GM19025 (cell line): ENCODE measurements around the gene RNF215.

Experiments used
- ATAC-seq: cut with Tn5 transposase; IDR thresholded peaks from one replicate; pipeline ENCODE4 v1.9.1; 2021; ENCODE audit warnings: mild to moderate bottlenecking, low read depth, moderate library complexity; ENCODE audit not compliant: unreplicated experiment

The RNF215 gene

DNA sequence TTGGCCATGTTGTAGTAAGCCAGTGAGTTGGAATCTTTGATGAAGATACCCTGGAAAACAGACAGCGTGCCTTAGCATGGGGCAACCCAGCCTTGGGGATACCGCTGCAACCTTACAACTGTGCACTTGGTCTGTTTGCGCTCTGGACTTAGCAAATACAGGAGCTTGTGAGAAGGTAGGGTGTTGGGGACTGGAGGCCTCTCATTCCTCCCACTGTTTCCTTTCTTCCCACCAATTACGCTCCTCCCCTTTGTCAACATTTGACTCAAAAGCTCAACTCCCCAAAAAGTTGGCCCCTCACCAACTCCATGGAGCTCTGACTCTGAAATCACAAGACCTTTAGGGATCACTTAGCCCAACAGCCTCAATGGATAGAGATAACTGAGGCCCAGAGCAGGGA lies 52.6 kb downstream of the RNF215 start:
- no peak for ATAC-seq

DNA sequence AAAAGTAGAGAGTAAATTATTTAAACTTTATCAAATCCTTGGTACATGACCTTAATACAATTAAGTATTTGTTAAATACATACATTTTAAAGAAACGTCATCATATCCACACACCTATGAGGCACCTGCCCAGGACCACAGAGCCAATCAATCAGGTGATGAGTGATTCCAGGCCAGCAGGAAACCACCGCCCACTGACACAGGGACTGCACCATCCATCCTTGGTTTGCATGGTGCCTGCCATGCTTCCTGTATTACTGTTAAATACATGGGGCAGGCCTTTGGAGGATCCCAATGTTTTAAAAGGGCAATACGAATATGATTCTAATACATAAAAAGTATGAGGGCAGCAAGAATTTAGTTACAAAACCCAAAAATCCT lies 53.5 kb downstream of the RNF215 start:
- no peak for ATAC-seq

DNA sequence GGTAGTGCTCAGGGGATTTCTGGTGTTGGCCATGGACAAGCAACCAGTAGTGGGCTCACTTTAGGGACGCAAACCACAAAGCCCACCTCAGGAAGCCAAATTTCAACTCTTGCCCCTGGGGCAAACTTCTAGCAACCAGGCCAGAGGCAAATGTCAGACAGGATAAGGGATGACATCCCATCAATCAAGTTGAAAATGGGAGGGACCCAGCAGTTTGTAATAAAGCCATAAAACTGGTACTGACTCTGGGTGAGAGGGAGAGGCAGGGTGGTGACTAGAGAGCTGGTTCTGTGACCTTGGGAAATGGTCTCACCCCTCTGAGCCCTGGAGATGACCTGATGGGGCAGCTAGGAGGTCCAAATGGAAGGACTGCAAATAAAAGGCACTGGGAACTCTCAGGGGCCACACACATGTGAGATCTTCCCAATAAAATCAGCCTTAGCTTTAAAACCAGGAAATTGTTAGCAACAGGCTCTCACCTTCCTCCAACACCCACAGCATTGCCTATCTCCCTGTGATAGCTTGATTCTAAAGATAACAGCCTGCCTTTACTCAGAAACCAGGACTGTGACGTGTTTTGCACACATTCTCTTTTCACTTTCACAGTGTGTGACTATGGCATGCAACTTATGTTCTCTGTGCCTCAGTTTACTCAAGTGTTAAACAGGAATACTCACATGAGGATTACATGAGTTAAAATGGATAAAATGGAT lies 54.1 kb downstream of the RNF215 start:
- no peak for ATAC-seq

DNA sequence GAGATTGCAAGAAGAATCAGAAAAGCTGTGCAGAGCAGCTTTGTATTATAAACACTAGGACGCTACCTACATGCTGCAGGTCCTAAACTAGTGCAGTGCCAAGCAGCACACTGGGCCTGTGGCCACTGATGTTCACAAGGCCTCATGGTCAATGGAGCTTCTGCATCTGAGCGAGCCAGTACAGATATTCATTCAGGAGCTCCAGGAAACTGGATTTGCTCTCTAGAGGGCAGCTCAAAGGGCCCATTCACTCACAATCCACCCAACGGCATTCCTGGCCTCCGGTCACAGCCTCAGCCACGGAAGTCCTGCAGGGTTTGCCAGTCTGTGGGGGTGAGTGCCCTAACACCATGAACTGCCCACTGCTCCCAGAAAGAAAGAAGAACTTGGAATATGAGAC lies 54.7 kb downstream of the RNF215 start:
- ATAC-seq, result no peak
